Measurements from ENCODE around the gene RBMS3. TPM values are rescaled to one million over a fixed set of nuclear protein-coding genes. Genes with fewer than 3 reads are reported as not detected.

Gene RBMS3
- total RNA-seq, 1 experiment from 2014 or later = 8.7 TPM

DNA sequence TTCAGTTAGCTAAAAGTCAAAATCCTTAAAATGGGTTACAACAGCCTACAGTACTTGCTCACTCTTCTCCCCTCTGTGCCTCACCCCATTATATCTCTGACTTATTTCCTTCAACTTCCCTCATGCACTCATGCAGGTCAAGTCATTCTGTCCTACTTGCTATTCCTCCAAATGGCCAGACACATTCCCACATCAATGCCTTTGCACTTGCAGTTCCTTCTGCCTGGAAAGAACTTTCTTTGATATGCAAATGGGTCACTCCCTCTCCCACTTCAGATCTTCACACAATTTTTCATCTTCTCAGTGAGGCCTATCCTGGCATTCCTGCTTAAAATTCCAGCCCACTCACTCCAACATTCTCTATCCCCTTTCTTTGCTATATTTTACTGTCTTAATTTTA, 778.4 kb downstream of the RBMS3 start:
- Mint-ChIP-seq H3K4me3 (no peak overlapping the region), H3K27me3 (ENCODE audit: low read depth) (no peaks in the 10 kb centered on the region), H3K36me3 (no peaks in the 10 kb centered on the region), H3K27ac (no peak overlapping the region), H3K9me3 (peaks cover 8% of the 10 kb centered on the region), H3K4me1 (peaks cover 20% of the 10 kb centered on the region)
- DNase-seq (ENCODE audit: low spot score) = peak; percentile 13
- ATAC-seq = peak; percentile 91
- POLR2A ChIA-PET = no interaction called here
- TF ChIP-seq GABPB1 (CRISPR knock-in tag; IDR thresholded peaks at IDR 0.05) (no peak), ZNF423 (CRISPR knock-in tag; IDR thresholded peaks at IDR 0.05) (0 out of 2 replicates have a peak, but pooled peaks have one; percentile 16), CREB1 (CRISPR knock-in tag; IDR thresholded peaks at IDR 0.05) (no peak), HMGXB4 (CRISPR knock-in tag; IDR thresholded peaks at IDR 0.05) (no peak), ZNF532 (CRISPR knock-in tag; IDR thresholded peaks at IDR 0.05; ENCODE audit: borderline replicate concordance) (no peak)
- TF ChIP-seq, protein P1, sequence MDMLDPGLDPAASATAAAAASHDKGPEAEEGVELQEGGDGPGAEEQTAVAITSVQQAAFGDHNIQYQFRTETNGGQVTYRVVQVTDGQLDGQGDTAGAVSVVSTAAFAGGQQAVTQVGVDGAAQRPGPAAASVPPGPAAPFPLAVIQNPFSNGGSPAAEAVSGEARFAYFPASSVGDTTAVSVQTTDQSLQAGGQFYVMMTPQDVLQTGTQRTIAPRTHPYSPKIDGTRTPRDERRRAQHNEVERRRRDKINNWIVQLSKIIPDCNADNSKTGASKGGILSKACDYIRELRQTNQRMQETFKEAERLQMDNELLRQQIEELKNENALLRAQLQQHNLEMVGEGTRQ (CRISPR knock-in tag; IDR thresholded peaks at IDR 0.05) = no peak
- CTCF ChIA-PET = interaction anchor here (1.1 to 1.2 kb wide), 2 partner anchors 47 to 140 kb away, joined by 4 to 5 read pairs; no protein-coding TSS in a partner anchor

Data from WTC11 (cell line).